Umbilical cord (tissue), 2 donors: ENCODE results near the gene OMA1. TPM values are rescaled to one million over a fixed set of nuclear protein-coding genes. Genes with fewer than 3 reads are reported as not detected.
"Not testable (repeated sequence)": the region's sequence is repeated elsewhere in the genome, so short reads cannot be mapped to it uniquely, and the experiment has no call there.

Source experiments
- DNase-seq: peaks from one replicate; pipeline ENCODE4 v3.0.0-alpha.2; 2015; ENCODE audit warnings: low spot score
- total RNA-seq: library from RNA; depleted of rRNA; stranded (reverse); fragments of >200 nt; gene quantifications from one replicate; pipeline ENCODE4 v1.2.3, GENCODE V29; 2014; ENCODE audit warnings: low replicate concordance; ENCODE audit not compliant: insufficient read depth

OMA1 gene
- total RNA-seq, 1 donor from 2014 or later: 49.6 TPM

DNA sequence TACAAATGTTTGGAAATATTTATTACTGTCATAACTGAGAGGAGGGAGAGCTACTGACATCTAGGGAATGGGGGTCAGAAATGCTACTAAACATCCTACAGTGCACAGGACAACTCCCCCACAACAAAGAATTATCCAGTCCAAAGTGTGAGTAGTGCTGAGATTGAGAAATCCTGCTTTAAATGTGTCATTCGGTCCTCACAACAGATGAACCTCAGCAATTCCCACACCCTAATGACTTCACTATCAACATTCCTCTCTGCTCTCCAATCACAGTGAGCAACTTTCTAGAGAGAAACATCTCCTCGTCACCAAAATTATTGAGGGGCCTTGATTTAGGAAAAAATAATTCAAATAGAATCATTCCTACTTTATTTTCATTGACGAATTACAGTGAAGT, 18.0 kb downstream of the OMA1 start:
- no peak for DNase-seq

DNA sequence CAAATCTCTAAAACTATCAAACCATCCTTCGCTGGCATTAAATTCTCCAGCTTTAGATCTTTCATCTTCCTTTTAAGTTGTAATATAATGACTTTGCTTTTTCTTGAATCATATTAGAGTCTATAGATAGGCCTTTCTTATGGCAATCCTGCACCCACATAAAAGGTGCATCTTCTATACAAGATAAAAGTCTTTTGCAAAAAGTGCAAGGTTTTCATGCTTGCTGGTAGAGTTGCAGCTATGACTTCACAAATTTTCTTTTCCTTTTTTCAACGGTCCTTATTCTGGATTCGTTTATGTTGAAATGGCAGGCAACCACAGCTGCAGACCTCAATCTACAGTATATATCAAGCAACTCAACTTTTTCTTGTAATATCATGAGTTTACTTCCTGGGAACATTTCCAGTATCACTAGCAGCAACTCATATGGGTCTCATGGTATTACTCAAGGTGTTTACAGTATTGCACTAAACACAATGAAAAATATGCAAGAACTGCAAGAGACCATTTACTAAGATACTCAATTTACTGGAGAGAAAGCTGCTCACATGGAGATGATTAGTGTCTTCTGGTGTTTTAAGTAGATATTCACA, 22.1 kb downstream of the OMA1 start:
- no peak for DNase-seq

- DNase-seq: peak; percentile 80
These were observed 30.6 kb downstream of the OMA1 start for GRCh38 chr1:58515794-58516401.

GRCh38 chr1:58513956-58514355, 32.6 kb downstream of the OMA1 start:
- DNase-seq: no peak

DNA sequence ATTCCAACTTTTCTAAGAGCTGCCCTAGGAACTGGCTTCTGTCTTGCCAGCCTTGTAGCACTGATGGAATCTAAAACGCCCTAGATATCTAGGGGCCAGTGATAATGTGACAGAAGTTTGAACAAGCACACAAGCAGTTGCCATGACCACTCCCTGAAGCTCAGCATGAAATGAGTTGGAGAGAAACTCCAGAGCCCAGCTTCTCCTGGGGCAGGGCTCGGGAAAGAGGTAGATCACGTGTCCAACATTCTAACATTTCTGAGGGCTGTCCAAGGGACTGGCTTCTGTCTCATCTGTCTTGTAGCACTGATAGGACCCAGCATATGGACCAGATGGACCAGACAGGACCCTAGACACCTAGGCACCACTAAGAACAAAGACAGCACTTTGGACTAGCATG, 37.9 kb downstream of the OMA1 start:
- no peak for DNase-seq

GRCh38 chr1:58505286-58505685, 41.2 kb downstream of the OMA1 start:
- peak; percentile 71 for DNase-seq

- no peak for DNase-seq
These were observed 44.0 kb downstream of the OMA1 start for GRCh38 chr1:58502519-58502918.

- no peak for DNase-seq
These were observed 46.5 kb downstream of the OMA1 start for GRCh38 chr1:58500043-58500442.

- DNase-seq: no peak
These were observed 49.0 kb downstream of the OMA1 start for GRCh38 chr1:58497499-58497898.

GRCh38 chr1:58496042-58496441, 50.5 kb downstream of the OMA1 start:
- no peak for DNase-seq

- DNase-seq: not testable (repeated sequence)
These were observed 57.6 kb downstream of the OMA1 start for GRCh38 chr1:58488914-58489313.

DNA sequence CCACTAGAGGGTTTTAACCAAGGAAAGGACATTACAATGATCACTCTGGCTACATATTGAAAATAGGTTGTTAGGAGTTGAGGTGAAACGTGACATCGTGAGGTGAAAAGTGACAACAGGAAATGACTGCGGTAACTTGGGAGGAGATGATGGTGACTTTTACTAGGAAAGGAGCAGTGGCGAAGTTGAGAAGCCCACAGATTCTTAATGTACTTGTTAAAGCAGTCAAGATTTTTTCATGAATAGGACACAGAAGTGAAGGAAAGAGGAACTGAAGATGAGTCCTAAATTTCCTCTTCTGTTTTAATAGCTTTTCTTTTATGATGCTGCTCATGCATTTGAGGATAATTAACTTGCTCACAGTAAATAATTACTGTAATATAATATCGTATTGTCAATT, 59.5 kb downstream of the OMA1 start:
- DNase-seq: no peak

GRCh38 chr1:58481962-58482361, 64.6 kb downstream of the OMA1 start:
- no peak for DNase-seq

- DNase-seq: no peak
These were observed 66.3 kb downstream of the OMA1 start for GRCh38 chr1:58480191-58480590.

GRCh38 chr1:58477390-58477789, 69.1 kb downstream of the OMA1 start:
- DNase-seq: no peak

- DNase-seq: no peak
These were observed 70.3 kb downstream of the OMA1 start for GRCh38 chr1:58476179-58476578.

DNA sequence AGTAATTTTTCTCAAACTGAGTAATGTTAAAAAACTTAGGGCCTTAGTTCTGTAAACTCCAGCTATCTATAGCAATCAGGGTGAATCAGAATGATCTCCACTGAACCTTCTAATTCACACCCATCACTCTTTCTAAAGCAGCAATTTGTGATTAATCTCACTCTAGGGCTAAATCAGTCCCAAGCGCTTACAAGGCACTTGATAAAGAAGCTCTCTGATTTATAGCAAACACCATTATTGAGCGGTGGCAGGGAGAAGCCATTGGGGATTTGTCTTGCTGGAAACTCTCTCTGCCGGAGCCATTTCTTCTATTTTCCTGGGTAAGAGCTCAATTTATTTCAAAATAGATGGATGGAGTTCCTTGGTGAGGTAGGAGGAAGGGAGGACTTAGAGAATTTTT, 77.0 kb downstream of the OMA1 start:
- DNase-seq: no peak

- peak; percentile 57 for DNase-seq
These were observed 77.5 kb downstream of the OMA1 start for GRCh38 chr1:58469016-58469415.

DNA sequence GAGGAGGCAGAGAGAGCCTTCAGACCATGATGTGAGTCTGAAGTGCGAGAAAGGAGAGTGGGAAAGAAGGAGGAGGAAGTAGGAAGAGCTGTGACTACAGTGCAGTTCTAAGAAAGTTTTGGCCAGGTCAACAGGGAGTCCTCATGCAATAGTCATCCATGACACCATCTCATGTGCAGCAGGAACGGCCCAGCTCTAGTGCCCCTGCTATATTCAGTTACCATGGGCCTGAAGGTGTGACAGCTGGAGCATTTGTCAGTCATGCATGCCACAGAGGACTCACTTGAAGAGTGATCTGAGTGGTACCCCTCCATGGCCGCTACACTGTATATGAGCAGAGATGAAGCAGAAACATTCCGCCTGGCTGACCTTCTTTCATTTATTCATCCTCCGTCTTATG, 77.9 kb downstream of the OMA1 start:
- no peak for DNase-seq

DNA sequence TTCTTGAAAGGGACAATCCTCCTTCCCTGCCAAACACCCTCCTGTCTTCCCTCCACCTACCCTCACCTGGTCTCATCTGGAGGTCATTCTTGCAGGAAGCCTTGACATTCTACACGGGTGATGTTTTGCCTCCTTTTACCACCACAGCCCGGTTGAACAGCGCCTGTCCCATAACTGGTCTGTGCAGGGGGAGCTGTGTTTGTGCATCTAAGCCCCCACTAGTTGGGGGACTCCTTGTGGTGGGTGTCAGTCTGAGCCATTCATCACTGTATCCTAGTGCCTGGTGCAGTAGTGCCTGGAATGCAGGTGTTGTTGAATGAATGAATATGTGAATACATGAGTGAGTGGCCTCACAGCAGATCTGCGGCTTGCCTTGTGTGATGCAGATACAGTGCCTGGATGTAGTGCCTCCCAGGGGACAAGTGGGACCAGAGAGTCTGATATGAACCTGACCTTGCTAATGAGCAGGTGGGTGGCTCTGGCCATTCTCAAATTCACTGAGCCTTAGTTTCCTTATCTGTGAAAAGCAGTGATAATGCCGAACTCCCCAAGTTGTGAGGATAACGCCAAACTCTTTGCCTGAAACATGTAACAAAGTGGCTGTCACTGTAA, 79.8 kb downstream of the OMA1 start:
- DNase-seq: no peak

GRCh38 chr1:58465825-58466629, 80.5 kb downstream of the OMA1 start:
- no peak for DNase-seq

GRCh38 chr1:58465176-58465575, 81.3 kb downstream of the OMA1 start:
- no peak for DNase-seq

- DNase-seq: peak; percentile 25
These were observed 86.1 kb downstream of the OMA1 start for GRCh38 chr1:58460469-58460868.
